Prostate gland (tissue), 2 donors: Measurements from ENCODE around the gene TUBB2B. TPM values are rescaled to one million over a fixed set of nuclear protein-coding genes. Genes with fewer than 3 reads are reported as not detected.
A peak's percentile ranks its signal among the peaks of the same experiment; 100 is the strongest.

Experiments
- DNase-seq: peaks from one replicate; pipeline ENCODE4 v3.0.0-alpha.2; 2019; ENCODE audit warnings: low spot score
- H3K27ac ChIP-seq, 2 donors: fragments of 200-600 bp; sonication (generic); 2 replicates each; pipeline ENCODE4 v1.5.1; 2017 to 2019
- H3K27me3 ChIP-seq: fragments of 200-600 bp; sonication (generic); replicated peaks from 2 replicates; pipeline ENCODE4 v1.5.1; 2019; ENCODE audit not compliant: insufficient read depth
- H3K36me3 ChIP-seq, 2 donors: fragments of 200-600 bp; sonication (generic); 1 replicate in 1 of 2; 2 replicates in 1 of 2; pipeline versions ENCODE4 v1.5.1 to v1.8.1; 2017 to 2019
- H3K4me1 ChIP-seq: fragments of 200-600 bp; sonication (generic); replicated peaks from 2 replicates; pipeline ENCODE4 v1.5.1; 2019
- H3K4me3 ChIP-seq, 2 donors: fragments of 200-600 bp; sonication (generic); 2 replicates each; pipeline ENCODE4 v1.5.1; 2017 to 2019
- H3K9me3 ChIP-seq: fragments of 200-600 bp; sonication (generic); 2 replicates; pipeline ENCODE4 v1.5.1; 2017
- CTCF ChIP-seq, 4 experiments: fragments of 200-600 bp in 2 of 4; fragments of 450-650 bp in 2 of 4; sonication (generic) in 2 of 4; IDR thresholded peaks; 1 replicate in 3 of 4; 2 replicates in 1 of 4; pipeline ENCODE4 v1.5.1; 2016 to 2019; ENCODE audit warnings: antibody characterized with exemption in 4 of 4, mild to moderate bottlenecking in 2 of 4, moderate library complexity in 2 of 4
- POLR2A ChIP-seq: fragments of 450-650 bp; IDR thresholded peaks from one replicate; pipeline ENCODE4 v1.6.1; 2016; ENCODE audit warnings: antibody characterized with exemption, mild to moderate bottlenecking
- POLR2AphosphoS5 ChIP-seq: sonication (generic); formaldehyde crosslinking; IDR thresholded peaks from one replicate; pipeline ENCODE4 v1.6.1; 2017; ENCODE audit warnings: antibody characterized with exemption
- WGBS: methylation state at CpG from one replicate; pipeline ENCODE4 v1.1.5; 2018; 5-methylcytosine and 5-hydroxymethylcytosine counted together
- intact Hi-C: fragments of 100-400 bp; cut with DNase I; formaldehyde crosslinking; loops from one replicate; pipeline ENCODE4 v1.14.2; 2022
- total RNA-seq, 2 donors: library from RNA; depleted of rRNA; stranded (reverse); fragments of >200 nt; gene quantifications; one replicate each; pipeline ENCODE4 v1.1.0, GENCODE V29; 2016

Gene TUBB2B
- total RNA-seq, 2 donors from 2014 or later: 3.9 to 4.5 TPM

- TF ChIP-seq POLR2AphosphoS5 (no peak), CTCF (IDR thresholded peaks at IDR 0.05) (no peak), POLR2A (no peak)
- intact Hi-C loops: loop anchor here (5.0 to 10.0 kb wide), 3 partner anchors 90 to 238 kb away; no protein-coding TSS in a partner anchor
- WGBS: 86% methylated on average over 10 of the region's 10 CpGs
Observed at GRCh38 chr6:3252369-3252768, 24.9 kb upstream of the TUBB2B start.

GRCh38 chr6:3251462-3252314, 24.2 kb upstream of the TUBB2B start:
- intact Hi-C loops: loop anchor here (5.0 to 10.0 kb wide), 3 partner anchors 89 to 237 kb away; no protein-coding TSS in a partner anchor
- Histone ChIP-seq H3K4me3 (no peak overlapping the region), H3K4me1 (peaks cover 2% of the 10 kb centered on the region)

More at GRCh38 chr6:3252369-3252768, 24.9 kb upstream of the TUBB2B start:
- Histone ChIP-seq H3K27ac (no peak overlapping the region), H3K9me3 (no peaks in the 10 kb centered on the region), H3K36me3 (no peaks in the 10 kb centered on the region), H3K4me3 (no peak overlapping the region), H3K27me3 (no peaks in the 10 kb centered on the region), H3K4me1 (peaks cover 2% of the 10 kb centered on the region)
- no peak for DNase-seq

GRCh38 chr6:3250231-3250675, 22.8 kb upstream of the TUBB2B start:
- no peak for DNase-seq
- no peaks in the 10 kb centered on the region for H3K9me3 ChIP-seq
- H3K36me3 ChIP-seq: no peaks in the 10 kb centered on the region
- H3K27ac ChIP-seq: no peak overlapping the region
- TF ChIP-seq POLR2A (no peak), POLR2AphosphoS5 (no peak), CTCF (IDR thresholded peaks at IDR 0.05) (no peak)
- no peaks in the 10 kb centered on the region for H3K27me3 ChIP-seq
- 73% methylated on average over 9 of the region's 9 CpGs for WGBS
- no peak overlapping the region for H3K4me3 ChIP-seq
- intact Hi-C loops: loop anchor here (5.0 to 10.0 kb wide), 3 partner anchors 88 to 235 kb away; no protein-coding TSS in a partner anchor
- peaks cover 2% of the 10 kb centered on the region for H3K4me1 ChIP-seq

More at GRCh38 chr6:3251462-3252314, 24.2 kb upstream of the TUBB2B start:
- no peaks in the 10 kb centered on the region for H3K27me3 ChIP-seq
- 36% methylated on average over 20 of the region's 20 CpGs for WGBS
- no peaks in the 10 kb centered on the region for H3K36me3 ChIP-seq
- DNase-seq: peak; percentile 80
- peak; percentile 85 to 96 (median 95) for TF ChIP-seq CTCF (IDR thresholded peaks at IDR 0.05)
- peak; percentile 83 for TF ChIP-seq POLR2AphosphoS5
- TF ChIP-seq POLR2A: no peak
- no peak overlapping the region for H3K27ac ChIP-seq
- H3K9me3 ChIP-seq: no peaks in the 10 kb centered on the region

GRCh38 chr6:3249821-3250220, 22.4 kb upstream of the TUBB2B start:
- Histone ChIP-seq H3K36me3 (no peaks in the 10 kb centered on the region), H3K4me3 (no peak overlapping the region), H3K27me3 (no peaks in the 10 kb centered on the region), H3K4me1 (peaks cover 2% of the 10 kb centered on the region), H3K9me3 (no peaks in the 10 kb centered on the region), H3K27ac (no peak overlapping the region)
- no peak for DNase-seq
- intact Hi-C loops: loop anchor here (5.0 to 10.0 kb wide), 3 partner anchors 88 to 235 kb away; no protein-coding TSS in a partner anchor
- 97% methylated on average over 3 of the region's 3 CpGs for WGBS
- TF ChIP-seq POLR2AphosphoS5 (no peak), POLR2A (no peak), CTCF (IDR thresholded peaks at IDR 0.05) (no peak)
